Mesothelial cell of epicardium (in vitro differentiated cells): Measurements from ENCODE around the gene SPPL3. TPM values are rescaled to one million over a fixed set of nuclear protein-coding genes. Genes with fewer than 3 reads are reported as not detected.

Experiments
- DNase-seq, 2 experiments: peaks; one replicate each; pipeline ENCODE4 v3.0.0; 2021; ENCODE audit warnings: low spot score in 2 of 2; ENCODE audit not compliant: unreplicated experiment in 2 of 2
- H3K27ac Mint-ChIP-seq: 2 replicates; pipeline ENCODE4 v1.8.0; 2021; ENCODE audit warnings: mixed read lengths
- H3K27me3 Mint-ChIP-seq: 2 replicates; pipeline ENCODE4 v1.8.0; 2021; ENCODE audit warnings: low read depth, mixed read lengths
- H3K36me3 Mint-ChIP-seq: 2 replicates; pipeline ENCODE4 v1.8.0; 2021; ENCODE audit warnings: mixed read lengths
- H3K4me1 Mint-ChIP-seq: 2 replicates; pipeline ENCODE4 v1.8.0; 2021; ENCODE audit warnings: mixed read lengths
- H3K4me3 Mint-ChIP-seq: 2 replicates; pipeline ENCODE4 v1.8.0; 2021; ENCODE audit warnings: mild to moderate bottlenecking, moderate library complexity, mixed read lengths
- H3K9me3 Mint-ChIP-seq: 2 replicates; pipeline ENCODE4 v1.8.0; 2021; ENCODE audit warnings: mixed read lengths
- total RNA-seq: library from RNA; stranded (reverse); gene quantifications from 3 replicates; pipeline ENCODE4 v1.2.1, GENCODE V29; 2021
- TF ChIP-seq, protein P1 (sequence below): fragments of 200-600 bp; sonication (generic); IDR thresholded peaks from one replicate; pipeline ENCODE4 v1.5.0; 2021; ENCODE audit warnings: antibody characterized with exemption; ENCODE audit not compliant: unreplicated experiment

Gene SPPL3
- total RNA-seq, 1 donor from 2014 or later = 79.8 TPM

GRCh38 chr12:120941846-120942405, 37.8 kb upstream of the SPPL3 start:
- Mint-ChIP-seq H3K4me1 (no peaks in the 10 kb centered on the region), H3K27ac (no peak overlapping the region), H3K4me3 (no peak overlapping the region), H3K9me3 (no peaks in the 10 kb centered on the region), H3K27me3 (no peaks in the 10 kb centered on the region), H3K36me3 (no peaks in the 10 kb centered on the region)
- no peak for DNase-seq
- TF ChIP-seq, protein P1, sequence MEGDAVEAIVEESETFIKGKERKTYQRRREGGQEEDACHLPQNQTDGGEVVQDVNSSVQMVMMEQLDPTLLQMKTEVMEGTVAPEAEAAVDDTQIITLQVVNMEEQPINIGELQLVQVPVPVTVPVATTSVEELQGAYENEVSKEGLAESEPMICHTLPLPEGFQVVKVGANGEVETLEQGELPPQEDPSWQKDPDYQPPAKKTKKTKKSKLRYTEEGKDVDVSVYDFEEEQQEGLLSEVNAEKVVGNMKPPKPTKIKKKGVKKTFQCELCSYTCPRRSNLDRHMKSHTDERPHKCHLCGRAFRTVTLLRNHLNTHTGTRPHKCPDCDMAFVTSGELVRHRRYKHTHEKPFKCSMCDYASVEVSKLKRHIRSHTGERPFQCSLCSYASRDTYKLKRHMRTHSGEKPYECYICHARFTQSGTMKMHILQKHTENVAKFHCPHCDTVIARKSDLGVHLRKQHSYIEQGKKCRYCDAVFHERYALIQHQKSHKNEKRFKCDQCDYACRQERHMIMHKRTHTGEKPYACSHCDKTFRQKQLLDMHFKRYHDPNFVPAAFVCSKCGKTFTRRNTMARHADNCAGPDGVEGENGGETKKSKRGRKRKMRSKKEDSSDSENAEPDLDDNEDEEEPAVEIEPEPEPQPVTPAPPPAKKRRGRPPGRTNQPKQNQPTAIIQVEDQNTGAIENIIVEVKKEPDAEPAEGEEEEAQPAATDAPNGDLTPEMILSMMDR = no peak

DNA sequence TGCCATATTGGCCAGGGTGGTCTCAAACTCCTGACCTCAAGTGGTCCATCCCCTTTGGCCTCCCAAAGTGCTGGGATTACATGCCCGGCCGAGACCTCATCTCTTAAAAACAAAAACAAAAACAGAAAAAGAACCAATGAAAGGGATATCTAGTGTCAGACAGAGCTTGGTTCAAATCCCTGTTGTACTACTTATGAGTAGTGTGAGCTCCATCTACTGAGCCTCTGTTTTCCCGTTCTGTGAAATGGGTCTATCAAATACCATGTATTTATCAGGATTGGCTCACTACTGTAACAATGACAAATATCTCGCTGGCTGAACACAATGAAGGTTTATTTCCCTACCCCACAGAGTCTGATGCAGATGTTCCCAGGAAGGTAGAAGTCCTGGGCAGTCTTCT, 37.3 kb upstream of the SPPL3 start:
- TF ChIP-seq, protein P1 = no peak
- H3K27ac Mint-ChIP-seq = no peak overlapping the region
- no peak for DNase-seq
- no peaks in the 10 kb centered on the region for H3K9me3 Mint-ChIP-seq
- no peaks in the 10 kb centered on the region for H3K36me3 Mint-ChIP-seq
- H3K27me3 Mint-ChIP-seq = no peaks in the 10 kb centered on the region
- H3K4me3 Mint-ChIP-seq = no peak overlapping the region
- no peaks in the 10 kb centered on the region for H3K4me1 Mint-ChIP-seq

DNA sequence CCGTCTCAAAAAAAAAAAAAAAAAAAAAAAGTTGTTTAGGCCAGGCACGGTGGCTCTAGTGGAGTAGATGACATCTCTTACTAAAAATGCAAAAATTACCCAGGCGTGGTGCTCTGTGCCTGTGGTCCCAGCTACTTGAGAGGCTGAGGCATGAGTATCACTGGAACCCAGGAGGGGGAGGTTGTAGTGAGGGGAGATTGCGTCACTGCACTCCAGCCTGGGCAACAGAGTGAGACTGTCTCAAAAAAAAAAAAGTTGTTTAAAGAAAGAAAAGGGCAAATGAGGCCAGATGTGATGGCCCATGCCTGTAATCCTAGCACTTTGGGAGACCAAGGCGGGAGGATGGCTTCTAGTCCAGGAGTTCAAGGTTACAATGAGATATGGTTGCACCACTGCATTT, 36.6 kb upstream of the SPPL3 start:
- Mint-ChIP-seq H3K27me3 (no peaks in the 10 kb centered on the region), H3K4me3 (no peak overlapping the region), H3K27ac (no peak overlapping the region), H3K9me3 (no peaks in the 10 kb centered on the region), H3K36me3 (no peaks in the 10 kb centered on the region), H3K4me1 (peaks cover 2% of the 10 kb centered on the region)
- no peak for DNase-seq
- TF ChIP-seq, protein P1 = no peak

DNA sequence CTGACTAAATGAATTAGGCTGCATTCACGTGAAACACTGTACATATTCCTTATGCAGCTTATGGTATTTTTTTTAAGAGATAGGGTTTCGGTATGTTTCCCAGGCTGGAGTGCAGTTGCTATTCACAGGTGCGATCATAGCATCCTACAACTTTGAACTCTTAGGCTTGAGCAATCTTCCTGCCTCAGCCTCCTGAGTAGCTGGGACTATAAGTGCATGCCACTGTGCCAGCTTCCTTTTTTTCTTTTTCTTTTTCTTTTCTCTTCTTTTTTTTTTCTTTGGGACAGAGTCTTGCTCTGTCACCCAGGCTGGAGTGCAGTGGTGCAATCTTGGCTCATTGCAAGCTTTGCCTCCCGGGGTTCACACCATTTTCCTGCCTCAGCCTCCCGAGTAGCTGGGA, 35.8 kb upstream of the SPPL3 start:
- TF ChIP-seq, protein P1 = no peak
- no peak for DNase-seq
- Mint-ChIP-seq H3K27me3 (no peaks in the 10 kb centered on the region), H3K27ac (no peak overlapping the region), H3K36me3 (no peaks in the 10 kb centered on the region), H3K9me3 (no peaks in the 10 kb centered on the region), H3K4me1 (peaks cover 6% of the 10 kb centered on the region), H3K4me3 (no peak overlapping the region)

- Mint-ChIP-seq H3K9me3 (no peaks in the 10 kb centered on the region), H3K36me3 (no peaks in the 10 kb centered on the region), H3K4me3 (no peak overlapping the region), H3K27me3 (no peaks in the 10 kb centered on the region), H3K27ac (no peak overlapping the region), H3K4me1 (peaks cover 6% of the 10 kb centered on the region)
- no peak for DNase-seq
- TF ChIP-seq, protein P1 = no peak
Observed at GRCh38 chr12:120939523-120939922, 35.4 kb upstream of the SPPL3 start.

- no peak overlapping the region for H3K27ac Mint-ChIP-seq
- H3K27me3 Mint-ChIP-seq = no peaks in the 10 kb centered on the region
- TF ChIP-seq, protein P1 = no peak
- no peaks in the 10 kb centered on the region for H3K36me3 Mint-ChIP-seq
- H3K9me3 Mint-ChIP-seq = no peaks in the 10 kb centered on the region
- no peak overlapping the region for H3K4me3 Mint-ChIP-seq
- DNase-seq = no peak
- peaks cover 6% of the 10 kb centered on the region for H3K4me1 Mint-ChIP-seq
Observed at GRCh38 chr12:120938496-120938895, 34.3 kb upstream of the SPPL3 start.
